PC-3 (cell line): ENCODE results near the gene ZNF143.

Source experiments
- EZH2 ChIP-seq: fragments of 300-600 bp; sonication (generic); IDR thresholded peaks from one replicate; pipeline ENCODE4 v1.6.1; 2017; ENCODE audit warnings: antibody characterized with exemption, mild to moderate bottlenecking, low read length; ENCODE audit not compliant: unreplicated experiment
- TF ChIP-seq, protein P1 (sequence below): fragments of 300-600 bp; sonication (generic); conservative IDR thresholded peaks from 2 replicates; pipeline ENCODE4 v1.5.1; 2017; ENCODE audit warnings: antibody characterized with exemption, low read depth, mild to moderate bottlenecking, low read length

DNA sequence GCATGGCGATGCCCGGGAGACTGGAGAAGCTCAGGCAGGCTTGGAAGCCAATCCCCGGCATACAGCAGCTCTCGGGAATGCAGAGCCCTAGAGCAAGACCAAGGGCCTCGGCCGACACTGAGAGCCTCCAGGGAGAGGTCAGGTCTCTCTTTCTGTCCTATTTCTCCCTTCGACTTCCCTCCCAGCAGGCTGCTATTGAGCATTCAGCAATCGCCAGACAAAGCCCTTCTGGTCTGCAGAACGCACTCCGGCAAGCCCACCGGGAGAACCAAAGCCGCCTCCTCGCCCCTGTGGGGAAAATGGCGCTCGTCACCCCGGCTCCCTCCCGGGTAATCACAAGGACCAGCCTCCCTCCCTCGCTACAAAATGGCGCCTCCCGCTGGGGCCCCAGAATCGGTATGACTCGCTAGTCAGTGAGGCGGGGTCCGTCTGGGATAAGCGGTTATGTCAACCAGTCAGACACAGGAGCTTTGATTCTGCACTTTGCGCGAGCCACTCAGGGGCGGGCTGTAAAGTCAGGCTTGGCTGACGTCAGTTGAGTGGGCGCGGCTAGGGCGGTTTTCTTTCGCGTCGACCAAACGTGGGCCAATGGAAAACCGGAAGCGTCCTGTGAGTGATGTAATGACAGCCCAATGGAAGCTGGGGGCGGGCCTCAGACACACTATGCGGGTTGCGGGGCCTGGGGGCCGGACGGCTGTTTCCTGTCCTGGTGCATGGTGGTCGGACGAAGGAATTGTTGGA lies at the start of gene ZNF143:
- TF ChIP-seq, protein P1, sequence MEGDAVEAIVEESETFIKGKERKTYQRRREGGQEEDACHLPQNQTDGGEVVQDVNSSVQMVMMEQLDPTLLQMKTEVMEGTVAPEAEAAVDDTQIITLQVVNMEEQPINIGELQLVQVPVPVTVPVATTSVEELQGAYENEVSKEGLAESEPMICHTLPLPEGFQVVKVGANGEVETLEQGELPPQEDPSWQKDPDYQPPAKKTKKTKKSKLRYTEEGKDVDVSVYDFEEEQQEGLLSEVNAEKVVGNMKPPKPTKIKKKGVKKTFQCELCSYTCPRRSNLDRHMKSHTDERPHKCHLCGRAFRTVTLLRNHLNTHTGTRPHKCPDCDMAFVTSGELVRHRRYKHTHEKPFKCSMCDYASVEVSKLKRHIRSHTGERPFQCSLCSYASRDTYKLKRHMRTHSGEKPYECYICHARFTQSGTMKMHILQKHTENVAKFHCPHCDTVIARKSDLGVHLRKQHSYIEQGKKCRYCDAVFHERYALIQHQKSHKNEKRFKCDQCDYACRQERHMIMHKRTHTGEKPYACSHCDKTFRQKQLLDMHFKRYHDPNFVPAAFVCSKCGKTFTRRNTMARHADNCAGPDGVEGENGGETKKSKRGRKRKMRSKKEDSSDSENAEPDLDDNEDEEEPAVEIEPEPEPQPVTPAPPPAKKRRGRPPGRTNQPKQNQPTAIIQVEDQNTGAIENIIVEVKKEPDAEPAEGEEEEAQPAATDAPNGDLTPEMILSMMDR: no peak
- no peak for TF ChIP-seq EZH2
